ENCODE data around the gene S100A11.

DNA sequence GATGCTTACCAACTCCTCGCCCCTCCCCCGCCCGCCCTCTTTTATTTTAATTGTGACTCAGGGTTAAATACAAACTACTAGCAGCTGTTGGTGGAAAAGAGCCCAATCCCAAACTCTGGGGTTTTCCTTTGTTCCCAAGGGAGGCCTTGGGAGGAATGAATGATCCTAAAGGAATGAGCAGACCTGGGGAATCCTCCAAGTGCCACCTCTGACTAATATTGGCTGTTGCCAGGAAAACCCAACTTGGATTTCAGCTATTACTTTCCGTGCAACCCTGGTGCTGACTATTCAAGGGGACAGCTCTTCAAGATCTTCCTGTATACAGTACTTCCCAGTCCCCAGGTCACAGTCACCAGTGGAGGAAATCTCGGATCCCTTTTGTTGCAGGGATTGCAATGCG is 41.8 kb downstream of the S100A11 start:
- TF ChIP-seq USF1 (CRISPR knock-in tag; IDR thresholded peaks at IDR 0.05) (no peak), USF2 (CRISPR knock-in tag; IDR thresholded peaks at IDR 0.05) (no peak), CTCF (IDR thresholded peaks at IDR 0.05) (no peak), SMAD3 (CRISPR knock-in tag; IDR thresholded peaks at IDR 0.05; ENCODE audit: borderline replicate concordance) (no peak), TEAD4 (CRISPR knock-in tag; IDR thresholded peaks at IDR 0.05) (no peak)
- TF ChIP-seq, protein P1, sequence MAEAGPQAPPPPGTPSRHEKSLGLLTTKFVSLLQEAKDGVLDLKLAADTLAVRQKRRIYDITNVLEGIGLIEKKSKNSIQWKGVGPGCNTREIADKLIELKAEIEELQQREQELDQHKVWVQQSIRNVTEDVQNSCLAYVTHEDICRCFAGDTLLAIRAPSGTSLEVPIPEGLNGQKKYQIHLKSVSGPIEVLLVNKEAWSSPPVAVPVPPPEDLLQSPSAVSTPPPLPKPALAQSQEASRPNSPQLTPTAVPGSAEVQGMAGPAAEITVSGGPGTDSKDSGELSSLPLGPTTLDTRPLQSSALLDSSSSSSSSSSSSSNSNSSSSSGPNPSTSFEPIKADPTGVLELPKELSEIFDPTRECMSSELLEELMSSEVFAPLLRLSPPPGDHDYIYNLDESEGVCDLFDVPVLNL (CRISPR knock-in tag; IDR thresholded peaks at IDR 0.05; ENCODE audit: borderline replicate concordance, low read depth) = no peak
